ENCODE measurements around the gene TUBB2A. TPM values are rescaled to one million over a fixed set of nuclear protein-coding genes. Genes with fewer than 3 reads are reported as not detected.

Gene TUBB2A
- total RNA-seq, 1 donor from 2014 or later: 24.3 TPM

GRCh38 chr6:3133515-3133914 lies 23.8 kb downstream of the TUBB2A start:
- no peak for DNase-seq (ENCODE audit: low spot score in 2 of 2, unreplicated experiment in 2 of 2)
- no peak for TF ChIP-seq CTCF (IDR thresholded peaks at IDR 0.05; ENCODE audit: unreplicated experiment)
- H3K4me1 Mint-ChIP-seq: no peaks in the 10 kb centered on the region
- no peaks in the 10 kb centered on the region for H3K27me3 Mint-ChIP-seq (ENCODE audit: low read depth)
- no peaks in the 10 kb centered on the region for H3K9me3 Mint-ChIP-seq
- H3K36me3 Mint-ChIP-seq: peaks cover 73% of the 10 kb centered on the region
- no peak overlapping the region for H3K27ac Mint-ChIP-seq
- H3K4me3 Mint-ChIP-seq: no peak overlapping the region

- no peak overlapping the region for H3K4me3 Mint-ChIP-seq
- peaks cover 63% of the 10 kb centered on the region for H3K36me3 Mint-ChIP-seq
- H3K27me3 Mint-ChIP-seq (ENCODE audit: low read depth): no peaks in the 10 kb centered on the region
- no peak for DNase-seq (ENCODE audit: low spot score in 2 of 2, unreplicated experiment in 2 of 2)
- H3K4me1 Mint-ChIP-seq: no peaks in the 10 kb centered on the region
- H3K27ac Mint-ChIP-seq: no peak overlapping the region
- no peak for TF ChIP-seq CTCF (IDR thresholded peaks at IDR 0.05; ENCODE audit: unreplicated experiment)
- H3K9me3 Mint-ChIP-seq: no peaks in the 10 kb centered on the region
These were observed 25.6 kb downstream of the TUBB2A start for GRCh38 chr6:3131695-3132094.

GRCh38 chr6:3128356-3129108 lies 28.8 kb downstream of the TUBB2A start:
- no peaks in the 10 kb centered on the region for H3K4me1 Mint-ChIP-seq
- H3K4me3 Mint-ChIP-seq: no peak overlapping the region
- H3K9me3 Mint-ChIP-seq: no peaks in the 10 kb centered on the region
- H3K36me3 Mint-ChIP-seq: peaks cover 42% of the 10 kb centered on the region
- no peak for TF ChIP-seq CTCF (IDR thresholded peaks at IDR 0.05; ENCODE audit: unreplicated experiment)
- no peak overlapping the region for H3K27ac Mint-ChIP-seq
- no peak for DNase-seq (ENCODE audit: low spot score in 2 of 2, unreplicated experiment in 2 of 2)
- no peaks in the 10 kb centered on the region for H3K27me3 Mint-ChIP-seq (ENCODE audit: low read depth)

- Mint-ChIP-seq H3K9me3 (no peaks in the 10 kb centered on the region), H3K27ac (no peak overlapping the region)
These were observed 31.5 kb downstream of the TUBB2A start for GRCh38 chr6:3125815-3126214.

GRCh38 chr6:3124667-3125066 lies 32.7 kb downstream of the TUBB2A start:
- peaks cover 11% of the 10 kb centered on the region for H3K4me1 Mint-ChIP-seq
- H3K27ac Mint-ChIP-seq: no peak overlapping the region
- H3K36me3 Mint-ChIP-seq: peaks cover 18% of the 10 kb centered on the region
- no peak for TF ChIP-seq CTCF (IDR thresholded peaks at IDR 0.05; ENCODE audit: unreplicated experiment)
- DNase-seq (ENCODE audit: low spot score in 2 of 2, unreplicated experiment in 2 of 2): no peak
- H3K4me3 Mint-ChIP-seq: no peak overlapping the region
- H3K9me3 Mint-ChIP-seq: no peaks in the 10 kb centered on the region
- no peaks in the 10 kb centered on the region for H3K27me3 Mint-ChIP-seq (ENCODE audit: low read depth)

More at GRCh38 chr6:3125815-3126214, 31.5 kb downstream of the TUBB2A start:
- TF ChIP-seq CTCF (IDR thresholded peaks at IDR 0.05; ENCODE audit: unreplicated experiment): no peak
- no peak for DNase-seq (ENCODE audit: low spot score in 2 of 2, unreplicated experiment in 2 of 2)
- peaks cover under 1% of the 10 kb centered on the region for H3K4me1 Mint-ChIP-seq
- H3K36me3 Mint-ChIP-seq: peaks cover 25% of the 10 kb centered on the region
- H3K4me3 Mint-ChIP-seq: no peak overlapping the region
- no peaks in the 10 kb centered on the region for H3K27me3 Mint-ChIP-seq (ENCODE audit: low read depth)

Measured in mesothelial cell of epicardium (in vitro differentiated cells).